DOHH2 (cell line): ENCODE measurements around the gene ATP5F1D.

Experiments
- EZH2phosphoT487 ChIP-seq: fragments of 200-600 bp; sonication (generic); IDR thresholded peaks from 2 replicates; pipeline ENCODE4 v1.6.1; 2017; ENCODE audit warnings: borderline replicate concordance, mild to moderate bottlenecking, antibody characterized with exemption, low read length, moderate library complexity, mixed read lengths
- TF ChIP-seq, protein P1 (sequence below): fragments of 200-600 bp; sonication (generic); IDR thresholded peaks from one replicate; pipeline ENCODE4 v1.5.1; 2014; ENCODE audit warnings: antibody characterized with exemption, mild to moderate bottlenecking, low read depth, low read length; ENCODE audit not compliant: poor library complexity, severe bottlenecking

DNA sequence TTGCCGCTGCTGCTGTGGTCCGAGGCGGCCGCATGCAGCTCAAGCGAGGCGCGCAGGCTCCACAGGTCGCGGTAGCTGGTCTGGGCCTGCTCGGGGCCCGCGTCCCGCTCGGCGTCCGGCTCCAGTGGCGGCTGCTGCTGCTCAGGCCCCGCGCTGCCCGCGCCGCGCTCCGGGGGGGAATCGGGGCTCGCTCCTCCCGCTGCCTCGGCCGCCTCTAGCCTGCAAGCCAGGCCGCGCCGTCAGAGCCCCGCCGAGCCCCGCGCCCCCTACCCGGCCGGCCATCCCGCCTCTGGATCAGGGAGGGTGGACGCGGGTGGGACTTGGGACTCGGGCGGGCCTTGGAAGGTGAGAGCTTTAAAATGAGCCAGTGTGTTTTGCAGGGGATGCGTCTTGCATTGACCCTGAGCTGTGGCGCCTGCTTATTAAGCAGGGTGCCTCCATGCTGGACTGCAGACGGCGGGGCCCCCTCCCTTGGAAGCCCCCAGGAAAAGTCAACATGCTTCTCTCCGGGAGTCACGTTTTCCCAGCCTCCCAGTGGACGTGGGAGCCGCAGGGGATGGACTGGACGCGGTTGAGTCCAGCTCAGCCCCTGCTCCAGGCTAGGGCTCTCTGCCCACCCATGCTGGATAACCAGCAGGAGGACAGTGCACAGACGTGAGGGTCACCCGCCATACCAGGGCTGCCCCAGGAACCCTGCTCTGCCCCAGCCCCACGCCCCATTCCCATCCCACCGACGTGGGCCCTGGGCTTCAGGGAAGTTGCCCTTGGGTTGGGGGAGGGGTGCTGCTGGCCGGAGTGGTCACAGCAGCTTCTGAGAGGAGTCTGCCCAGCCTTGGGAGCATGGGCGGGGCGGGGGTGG is 11.4 kb upstream of the ATP5F1D start:
- TF ChIP-seq, protein P1, sequence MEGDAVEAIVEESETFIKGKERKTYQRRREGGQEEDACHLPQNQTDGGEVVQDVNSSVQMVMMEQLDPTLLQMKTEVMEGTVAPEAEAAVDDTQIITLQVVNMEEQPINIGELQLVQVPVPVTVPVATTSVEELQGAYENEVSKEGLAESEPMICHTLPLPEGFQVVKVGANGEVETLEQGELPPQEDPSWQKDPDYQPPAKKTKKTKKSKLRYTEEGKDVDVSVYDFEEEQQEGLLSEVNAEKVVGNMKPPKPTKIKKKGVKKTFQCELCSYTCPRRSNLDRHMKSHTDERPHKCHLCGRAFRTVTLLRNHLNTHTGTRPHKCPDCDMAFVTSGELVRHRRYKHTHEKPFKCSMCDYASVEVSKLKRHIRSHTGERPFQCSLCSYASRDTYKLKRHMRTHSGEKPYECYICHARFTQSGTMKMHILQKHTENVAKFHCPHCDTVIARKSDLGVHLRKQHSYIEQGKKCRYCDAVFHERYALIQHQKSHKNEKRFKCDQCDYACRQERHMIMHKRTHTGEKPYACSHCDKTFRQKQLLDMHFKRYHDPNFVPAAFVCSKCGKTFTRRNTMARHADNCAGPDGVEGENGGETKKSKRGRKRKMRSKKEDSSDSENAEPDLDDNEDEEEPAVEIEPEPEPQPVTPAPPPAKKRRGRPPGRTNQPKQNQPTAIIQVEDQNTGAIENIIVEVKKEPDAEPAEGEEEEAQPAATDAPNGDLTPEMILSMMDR = no peak
- no peak for TF ChIP-seq EZH2phosphoT487
